Esophagus squamous epithelium (tissue), 4 donors: Measurements from ENCODE around the gene ANXA2.

Experiments used
- CTCF ChIP-seq, 6 experiments: fragments of 450-650 bp in 4 of 6; fragments of 200-600 bp in 2 of 6; sonication (generic) in 2 of 6; IDR thresholded peaks; one replicate each; pipeline ENCODE4 v1.5.1; 2016 to 2019; ENCODE audit warnings: antibody characterized with exemption in 6 of 6, mild to moderate bottlenecking in 4 of 6, moderate library complexity in 4 of 6
- POLR2A ChIP-seq, 4 donors: fragments of 450-650 bp; IDR thresholded peaks; one replicate each; pipeline ENCODE4 v1.6.1; 2017; ENCODE audit warnings: antibody characterized with exemption in 4 of 4, mild to moderate bottlenecking in 4 of 4, moderate library complexity in 3 of 4

DNA sequence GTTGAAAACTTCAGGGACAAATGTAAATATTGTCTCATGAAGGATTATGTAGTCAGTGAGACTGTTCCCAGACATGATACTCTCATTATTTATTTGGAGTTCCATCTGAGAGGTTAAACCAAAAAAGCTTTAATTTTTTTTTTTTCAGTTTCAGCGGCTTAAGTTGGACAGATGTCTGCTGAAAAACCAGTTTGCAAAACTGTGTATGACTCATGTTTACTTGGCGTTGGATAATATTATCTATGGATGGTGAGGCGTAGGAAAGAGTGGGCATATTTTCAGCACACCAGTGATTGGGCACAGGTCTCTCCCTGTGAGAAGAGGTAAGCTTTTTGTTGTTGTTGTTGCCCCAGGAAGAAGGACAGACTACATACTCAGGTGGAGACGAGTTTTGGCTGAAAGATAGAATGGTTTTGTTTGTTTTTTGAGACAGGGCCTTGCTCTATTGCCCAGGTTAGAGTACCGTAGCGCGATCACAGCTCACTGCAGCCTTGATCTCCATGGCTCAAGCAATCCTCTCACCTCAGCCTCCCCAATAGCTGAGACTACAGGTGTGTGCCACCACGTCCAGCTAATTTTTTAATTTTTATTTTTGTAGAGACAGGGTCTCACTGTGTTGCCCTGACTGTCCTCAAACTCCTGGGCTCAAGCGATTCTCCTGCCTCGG is 16.4 kb upstream of the ANXA2 start:
- TF ChIP-seq CTCF (IDR thresholded peaks at IDR 0.05) (no peak), POLR2A (IDR thresholded peaks at IDR 0.05) (no peak)
